ENCODE measurements around the gene NOL3.

DNA sequence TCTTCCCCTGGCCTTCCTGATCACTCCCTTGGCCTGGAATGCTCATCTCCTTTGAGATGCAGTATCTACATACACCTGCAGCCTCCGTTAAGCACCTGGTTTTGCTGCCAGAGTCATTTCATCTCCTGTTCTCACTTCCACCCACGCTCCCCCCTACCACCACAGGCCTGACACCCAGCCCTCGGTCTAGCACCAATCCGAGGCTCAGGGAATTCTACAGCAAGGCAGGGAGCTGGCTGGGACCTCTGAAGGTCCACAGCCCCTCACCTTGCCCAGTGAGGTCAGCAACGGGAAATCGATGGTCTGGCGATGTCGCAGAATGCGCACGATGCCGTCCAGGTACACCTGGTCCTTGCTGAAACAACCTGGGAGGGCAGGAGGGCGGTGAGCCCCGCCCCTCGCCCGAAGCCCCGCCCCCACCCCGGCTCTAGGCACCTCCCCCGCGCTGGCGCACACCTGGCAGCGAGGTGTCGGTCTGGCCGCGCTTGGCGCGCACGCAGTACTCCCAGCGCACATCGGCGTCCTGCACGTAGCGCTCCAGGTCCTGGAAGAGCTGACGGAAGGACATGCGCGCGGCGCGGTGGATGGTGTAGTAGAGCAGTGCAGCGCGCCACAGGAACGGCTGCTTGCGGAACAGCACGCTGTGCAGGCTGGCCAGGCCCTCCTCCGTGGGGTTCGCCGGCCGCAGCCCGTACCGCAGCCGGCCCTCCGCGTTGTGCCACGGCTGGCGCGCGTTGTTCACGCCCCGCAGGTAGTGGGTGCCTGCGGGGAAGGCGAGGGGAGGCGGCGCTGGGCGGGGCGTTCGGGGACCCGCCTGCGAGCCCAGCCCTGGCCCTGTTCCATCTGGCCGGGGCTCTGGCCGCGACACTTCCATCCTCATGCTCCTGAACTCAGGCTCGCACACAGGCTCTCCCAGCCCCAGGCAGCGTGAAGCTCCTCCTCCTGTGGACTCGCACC, 7.7 kb downstream of the NOL3 start:
- no peak for TF ChIP-seq POLR2AphosphoS5 (IDR thresholded peaks at IDR 0.05; ENCODE audit: borderline replicate concordance, low read depth, low read length)
- no peak for TF ChIP-seq EZH2 (IDR thresholded peaks at IDR 0.05)
